Endothelial cell of umbilical vein (primary cell): ENCODE data around the gene DNMT1. TPM values are rescaled to one million over a fixed set of nuclear protein-coding genes. Genes with fewer than 3 reads are reported as not detected.

Experiments
- BruUV-seq: library from RNA; stranded (reverse); fragments of 400-500 nt; replicated peaks from 2 replicates; lab custom pipeline; 2021; lab: Mats Ljungman, UMichigan
- CTCF ChIA-PET: fragments of 300-600, 350-600 bp; sonication (Branson Sonifier 250); formaldehyde crosslinking; loops from one replicate; lab custom pipeline; 2021; ENCODE audit warnings: antibody characterized with exemption, inconsistent platforms; lab: Charles Lee
- POLR2A ChIA-PET: fragments of 300-600, 350-600 bp; sonication (Branson Sonifier 250); formaldehyde crosslinking; loops from one replicate; lab custom pipeline; 2021; ENCODE audit warnings: antibody characterized with exemption, inconsistent platforms; lab: Charles Lee
- DNase-seq: peaks from one replicate; pipeline ENCODE4 v3.0.0-alpha.2; 2011; ENCODE audit warnings: low read depth, low spot score
- FAIRE-seq: peaks from 2 replicates; lab custom pipeline; 2011; peaks lifted over from hg19 to GRCh38; lab: Jason Lieb, UNC
- H2AFZ ChIP-seq: 2 replicates; pipeline ENCODE4 v1.6.0; 2012; ENCODE audit warnings: low read depth, low read length, control low read depth, inconsistent platforms
- H3K27ac ChIP-seq: 2 replicates; pipeline ENCODE4 v1.5.1; 2011; ENCODE audit warnings: low read depth, mild to moderate bottlenecking, control low read depth, low read length, moderate library complexity; ENCODE audit not compliant: insufficient read depth
- H3K27me3 ChIP-seq, 2 experiments: 2 replicates each; pipeline versions ENCODE4 v1.6.0 to v1.6.1; 2011; ENCODE audit warnings: low read length in 2 of 2, mixed read lengths in 1 of 2; ENCODE audit not compliant: control insufficient read depth in 2 of 2, insufficient read depth in 2 of 2
- H3K36me3 ChIP-seq, 2 experiments: 2 replicates in 1 of 2; 3 replicates in 1 of 2; pipeline ENCODE4 v1.5.1; 2011; ENCODE audit warnings: low read length in 2 of 2, mild to moderate bottlenecking in 1 of 2, moderate library complexity in 1 of 2; ENCODE audit not compliant: control insufficient read depth in 2 of 2, insufficient read depth in 2 of 2; ENCODE audit errors: extremely low read depth in 1 of 2
- H3K4me1 ChIP-seq: 3 replicates; pipeline ENCODE4 v1.5.1; 2011; ENCODE audit warnings: mild to moderate bottlenecking, low read length; ENCODE audit not compliant: control insufficient read depth, insufficient read depth; ENCODE audit errors: extremely low read depth
- H3K4me2 ChIP-seq: 2 replicates; pipeline ENCODE4 v1.6.1; 2011; ENCODE audit warnings: low read length, control low read depth, mixed read lengths; ENCODE audit not compliant: insufficient read depth
- H3K4me3 ChIP-seq, 3 experiments: fragments of 200-600 bp in 1 of 3; sonication (generic), shearing (Covaris generic) in 1 of 3; replicated peaks in 1 of 3; 2 replicates each; pipeline ENCODE4 v1.5.1; 2011 to 2016; ENCODE audit warnings: control low read depth in 3 of 3, low read length in 3 of 3, mild to moderate bottlenecking in 2 of 3, inconsistent platforms in 1 of 3, low read depth in 1 of 3, moderate library complexity in 1 of 3; ENCODE audit not compliant: insufficient read depth in 1 of 3
- H3K79me2 ChIP-seq: 2 replicates; pipeline ENCODE4 v1.6.0; 2012; ENCODE audit warnings: low read length, inconsistent platforms; ENCODE audit not compliant: control insufficient read depth, insufficient read depth
- H3K9ac ChIP-seq: replicated peaks from 2 replicates; pipeline ENCODE3; 2011; ENCODE audit warnings: low read length, control low read depth; ENCODE audit not compliant: insufficient read depth; ENCODE audit errors: extremely low read depth
- H3K9me1 ChIP-seq: replicated peaks from 3 replicates; pipeline ENCODE4 v1.6.0; 2011; ENCODE audit warnings: mild to moderate bottlenecking, low read length; ENCODE audit not compliant: control insufficient read depth, insufficient read depth; ENCODE audit errors: extremely low read depth
- H3K9me3 ChIP-seq: replicated peaks from 2 replicates; pipeline ENCODE4 v1.5.1; 2012; ENCODE audit warnings: low read length, inconsistent platforms; ENCODE audit not compliant: control insufficient read depth, insufficient read depth
- H4K20me1 ChIP-seq: replicated peaks from 2 replicates; pipeline ENCODE3; 2011; ENCODE audit warnings: mild to moderate bottlenecking, low read length; ENCODE audit not compliant: control insufficient read depth, insufficient read depth; ENCODE audit errors: extremely low read depth
- CTCF ChIP-seq, 2 donors: IDR thresholded peaks; 1 replicate in 1 of 2; 2 replicates in 1 of 2; pipeline ENCODE4 v1.5.1; 2011; ENCODE audit warnings: low read length in 2 of 2, mild to moderate bottlenecking in 2 of 2, moderate library complexity in 2 of 2, control low read depth in 1 of 2, inconsistent platforms in 1 of 2, low read depth in 1 of 2; ENCODE audit not compliant: insufficient read depth in 1 of 2; ENCODE audit errors: extremely low read depth in 1 of 2
- EZH2 ChIP-seq: IDR thresholded peaks from 2 replicates; pipeline ENCODE4 v1.6.1; 2012; ENCODE audit warnings: borderline replicate concordance, low read depth, mild to moderate bottlenecking, moderate library complexity, low read length, inconsistent platforms; ENCODE audit not compliant: severe bottlenecking
- FOS ChIP-seq: IDR thresholded peaks from 2 replicates; pipeline ENCODE4 v1.6.1; 2011; ENCODE audit warnings: mild to moderate bottlenecking, low read length, moderate library complexity, borderline replicate concordance; ENCODE audit not compliant: insufficient read depth
- GATA2 ChIP-seq: IDR thresholded peaks from 2 replicates; pipeline ENCODE4 v1.7.0; 2011; ENCODE audit warnings: low read depth, mild to moderate bottlenecking, moderate library complexity, mixed read lengths, low read length; ENCODE audit not compliant: insufficient read length, insufficient read depth
- MYC ChIP-seq: IDR thresholded peaks from one replicate; pipeline ENCODE4 v1.6.1; 2011; ENCODE audit warnings: mild to moderate bottlenecking, low read depth, low read length
- POLR2A ChIP-seq: IDR thresholded peaks from 2 replicates; pipeline ENCODE4 v1.6.1; 2012; ENCODE audit warnings: low read depth, mild to moderate bottlenecking, control low read depth, low read length
- POLR2AphosphoS5 ChIP-seq: IDR thresholded peaks from 2 replicates; pipeline ENCODE4 v1.6.1; 2012; ENCODE audit warnings: low read depth, mild to moderate bottlenecking, control low read depth, low read length, moderate library complexity; ENCODE audit not compliant: insufficient read depth
- dilution Hi-C: fragments of 300-500 bp; cut with MboI; formaldehyde crosslinking; loops from one replicate; pipeline ENCODE4 v1.15.0; 2019; ENCODE audit warnings: low sequenced_read_pairs; ENCODE audit not compliant: extremely low pct_ligation_motif_present
- intact Hi-C: fragments of 100-400 bp; cut with micrococcal nuclease; formaldehyde crosslinking; loops from one replicate; pipeline ENCODE4 v1.10.0; 2022
- polyA plus RNA-seq, 4 experiments: library from polyadenylated mRNA; depleted of rRNA in 3 of 4; stranded (reverse) in 3 of 4; unstranded in 1 of 4; fragments of >200 nt; gene quantifications; 2 replicates each; pipeline versions ENCODE4 v1.2.1 to v1.2.3, GENCODE V29; 2011 to 2012; ENCODE audit warnings: missing spikeins in 1 of 4
- total RNA-seq: library from RNA; stranded (reverse); gene quantifications from 2 replicates; pipeline ENCODE4 v1.2.3, GENCODE V29; 2021

DNMT1 gene
- total and polyA plus RNA-seq, 2 donors (not counting 3 experiments of a cell fraction or from before 2014, with no cell fraction given), result 53.4 to 165 TPM

GRCh38 chr19:10142701-10143375 is 51.9 kb downstream of the DNMT1 start:
- TF ChIP-seq POLR2AphosphoS5 (no peak), POLR2A (no peak), EZH2 (no peak)
- Histone ChIP-seq H2AFZ (no peak overlapping the region), H3K9ac (no peak overlapping the region), H3K9me1 (no peaks in the 10 kb centered on the region), H3K4me2 (no peak overlapping the region), H3K27ac (no peak overlapping the region), H3K4me1 (no peaks in the 10 kb centered on the region), H3K27me3 (no peaks in the 10 kb centered on the region), H3K9me3 (no peaks in the 10 kb centered on the region), H4K20me1 (no peaks in the 10 kb centered on the region), H3K4me3 (no peak overlapping the region), H3K79me2 (no peaks in the 10 kb centered on the region), H3K36me3 (peaks cover 21 to 56% of the 10 kb centered on the region in 2 experiments)
- no TSS peak for BruUV-seq
- DNase-seq (no peak), FAIRE-seq (no peak)
- intact Hi-C loops, result no loop called here
- dilution Hi-C loops, result no loop called here
- CTCF ChIA-PET, result interaction anchor here (1.0 to 2.4 kb wide), 2 partner anchors 77 to 107 kb away, joined by 3 to 6 read pairs; no protein-coding TSS in a partner anchor
- POLR2A ChIA-PET, result interaction anchor here (0.7 kb wide), 1 partner anchor 439 kb away, joined by 6 read pairs; no protein-coding TSS in a partner anchor

GRCh38 chr19:10141973-10142372 is 52.8 kb downstream of the DNMT1 start:
- FAIRE-seq (no peak), DNase-seq (no peak)
- intact Hi-C loops, result no loop called here
- TF ChIP-seq GATA2 (no peak), CTCF (IDR thresholded peaks at IDR 0.05; ENCODE audit: extremely low read depth in 1 of 2, insufficient read depth in 1 of 2, low read depth in 1 of 2, low read length in 2 of 2) (no peak), POLR2AphosphoS5 (no peak), FOS (no peak), MYC (no peak)
- POLR2A ChIA-PET, result no interaction called here
- Histone ChIP-seq H3K4me1 (no peaks in the 10 kb centered on the region), H3K4me2 (no peak overlapping the region), H3K36me3 (peaks cover 21 to 64% of the 10 kb centered on the region in 2 experiments), H3K9me1 (no peaks in the 10 kb centered on the region), H3K27me3 (no peaks in the 10 kb centered on the region), H3K9ac (no peak overlapping the region), H3K9me3 (no peaks in the 10 kb centered on the region), H3K4me3 (no peak overlapping the region), H4K20me1 (no peaks in the 10 kb centered on the region), H3K79me2 (no peaks in the 10 kb centered on the region), H3K27ac (no peak overlapping the region), H2AFZ (no peak overlapping the region)
- dilution Hi-C loops, result no loop called here
- no TSS peak for BruUV-seq
- CTCF ChIA-PET, result interaction anchor here (2.4 kb wide), 1 partner anchor 108 kb away, joined by 6 read pairs; no protein-coding TSS in a partner anchor
